GM12892 (cell line): ENCODE measurements around the gene SRGAP2B.
"Not testable (repeated sequence)": the region's sequence is repeated elsewhere in the genome, so short reads cannot be mapped to it uniquely, and the experiment has no call there.

ENCODE experiments used
- POLR2AphosphoS5 ChIP-seq: IDR thresholded peaks from 2 replicates; pipeline ENCODE4 v1.6.1; 2011; ENCODE audit warnings: low read depth, low read length, control low read depth
- TAF1 ChIP-seq: IDR thresholded peaks from 2 replicates; pipeline ENCODE4 v1.6.1; 2011; ENCODE audit warnings: low read depth, mild to moderate bottlenecking, control low read depth, low read length, borderline replicate concordance

GRCh38 chr1:144938627-144939026 lies 156.5 kb downstream of the SRGAP2B start:
- not testable (repeated sequence) for TF ChIP-seq POLR2AphosphoS5, TAF1
